ENCODE data around the gene PTPN13.

- TF ChIP-seq GATA3 (IDR thresholded peaks at IDR 0.05; ENCODE audit: low read depth, low read length) (no peak), GATA2 (IDR thresholded peaks at IDR 0.05; ENCODE audit: low read depth, low read length) (no peak)
Measured at GRCh38 chr4:86759298-86759697, 165.2 kb downstream of the PTPN13 start.

Data from SH-SY5Y (cell line).